Measurements from ENCODE around the gene CFAP77. TPM values are rescaled to one million over a fixed set of nuclear protein-coding genes. Genes with fewer than 3 reads are reported as not detected.

CFAP77 gene
- total RNA-seq, 2 donors from 2014 or later, result 2.4 TPM; not detected in 1

DNA sequence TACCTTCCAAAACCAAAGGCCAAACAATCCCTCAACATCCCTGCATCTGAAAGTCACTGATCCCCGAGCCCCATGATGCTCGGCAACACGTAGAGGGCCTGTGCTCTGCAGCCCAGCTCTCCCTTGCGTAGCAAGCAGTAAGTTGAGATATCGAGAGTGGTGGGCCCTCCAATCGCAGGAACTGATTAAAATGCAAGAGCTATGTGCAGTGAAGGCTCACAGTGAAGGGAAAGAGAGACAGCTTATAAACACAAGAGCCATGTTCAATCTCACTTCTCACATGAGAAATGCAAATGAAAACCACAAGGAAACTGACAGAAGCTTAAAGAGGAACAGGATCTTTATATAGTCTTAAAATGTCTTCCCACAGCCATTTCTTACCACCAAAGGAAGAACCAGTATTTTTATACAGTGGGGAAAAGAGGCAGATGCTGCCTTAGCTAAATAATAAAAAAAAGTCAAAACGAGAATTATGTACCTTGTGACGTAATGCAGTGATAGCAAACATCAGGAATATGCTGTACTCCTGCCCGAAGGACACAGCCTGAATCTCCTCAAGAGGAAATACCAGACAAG is 28.0 kb upstream of the CFAP77 start:
- H3K4me1 ChIP-seq (replicated peaks), result peaks cover 3% of the 10 kb centered on the region
- intact Hi-C loops (cut with DNase I), result no loop called here
- H3K27ac ChIP-seq, result peak overlapping the region; percentile 42 to 69
- no peaks in the 10 kb centered on the region for H3K27me3 ChIP-seq (replicated peaks; ENCODE audit: insufficient read depth)
- H3K9me3 ChIP-seq, result no peaks in the 10 kb centered on the region
- WGBS, result 78% methylated on average over 9 of the region's 9 CpGs
- no peaks in the 10 kb centered on the region for H3K36me3 ChIP-seq
- peak; percentile 26 for DNase-seq (ENCODE audit: low spot score)
- peak; percentile 37 for TF ChIP-seq POLR2AphosphoS5 (IDR thresholded peaks at IDR 0.05)
- TF ChIP-seq, protein P1, sequence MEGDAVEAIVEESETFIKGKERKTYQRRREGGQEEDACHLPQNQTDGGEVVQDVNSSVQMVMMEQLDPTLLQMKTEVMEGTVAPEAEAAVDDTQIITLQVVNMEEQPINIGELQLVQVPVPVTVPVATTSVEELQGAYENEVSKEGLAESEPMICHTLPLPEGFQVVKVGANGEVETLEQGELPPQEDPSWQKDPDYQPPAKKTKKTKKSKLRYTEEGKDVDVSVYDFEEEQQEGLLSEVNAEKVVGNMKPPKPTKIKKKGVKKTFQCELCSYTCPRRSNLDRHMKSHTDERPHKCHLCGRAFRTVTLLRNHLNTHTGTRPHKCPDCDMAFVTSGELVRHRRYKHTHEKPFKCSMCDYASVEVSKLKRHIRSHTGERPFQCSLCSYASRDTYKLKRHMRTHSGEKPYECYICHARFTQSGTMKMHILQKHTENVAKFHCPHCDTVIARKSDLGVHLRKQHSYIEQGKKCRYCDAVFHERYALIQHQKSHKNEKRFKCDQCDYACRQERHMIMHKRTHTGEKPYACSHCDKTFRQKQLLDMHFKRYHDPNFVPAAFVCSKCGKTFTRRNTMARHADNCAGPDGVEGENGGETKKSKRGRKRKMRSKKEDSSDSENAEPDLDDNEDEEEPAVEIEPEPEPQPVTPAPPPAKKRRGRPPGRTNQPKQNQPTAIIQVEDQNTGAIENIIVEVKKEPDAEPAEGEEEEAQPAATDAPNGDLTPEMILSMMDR (IDR thresholded peaks at IDR 0.05), result no peak
- H3K4me3 ChIP-seq, result no peak overlapping the region

- intact Hi-C loops (cut with DNase I), result no loop called here
- Histone ChIP-seq H3K27me3 (replicated peaks; ENCODE audit: insufficient read depth) (no peaks in the 10 kb centered on the region), H3K27ac (peak overlapping the region in 1 of 2 donors; percentile 69), H3K36me3 (no peaks in the 10 kb centered on the region), H3K9me3 (no peaks in the 10 kb centered on the region), H3K4me1 (replicated peaks) (peaks cover 3% of the 10 kb centered on the region), H3K4me3 (no peak overlapping the region)
- 86% methylated on average over 10 of the region's 10 CpGs for WGBS
- no peak for DNase-seq (ENCODE audit: low spot score)
- no peak for TF ChIP-seq POLR2AphosphoS5 (IDR thresholded peaks at IDR 0.05)
- TF ChIP-seq POLR2A (IDR thresholded peaks at IDR 0.05), result no peak
- TF ChIP-seq, protein P1 (IDR thresholded peaks at IDR 0.05), result no peak
Measured at GRCh38 chr9:132383462-132383883, 26.5 kb upstream of the CFAP77 start.

GRCh38 chr9:132384376-132384775 is 25.6 kb upstream of the CFAP77 start:
- H3K4me1 ChIP-seq (replicated peaks), result peaks cover 3% of the 10 kb centered on the region
- TF ChIP-seq POLR2A (IDR thresholded peaks at IDR 0.05) (no peak), POLR2AphosphoS5 (IDR thresholded peaks at IDR 0.05) (no peak)
- TF ChIP-seq, protein P1 (IDR thresholded peaks at IDR 0.05), result no peak
- no peak for DNase-seq (ENCODE audit: low spot score)
- H3K27me3 ChIP-seq (replicated peaks; ENCODE audit: insufficient read depth), result no peaks in the 10 kb centered on the region
- no peaks in the 10 kb centered on the region for H3K9me3 ChIP-seq
- 91% methylated on average over 8 of the region's 8 CpGs for WGBS
- H3K4me3 ChIP-seq, result no peak overlapping the region
- intact Hi-C loops (cut with DNase I), result no loop called here
- H3K27ac ChIP-seq, result peak overlapping the region in 1 of 2 donors; percentile 46
- no peaks in the 10 kb centered on the region for H3K36me3 ChIP-seq

DNA sequence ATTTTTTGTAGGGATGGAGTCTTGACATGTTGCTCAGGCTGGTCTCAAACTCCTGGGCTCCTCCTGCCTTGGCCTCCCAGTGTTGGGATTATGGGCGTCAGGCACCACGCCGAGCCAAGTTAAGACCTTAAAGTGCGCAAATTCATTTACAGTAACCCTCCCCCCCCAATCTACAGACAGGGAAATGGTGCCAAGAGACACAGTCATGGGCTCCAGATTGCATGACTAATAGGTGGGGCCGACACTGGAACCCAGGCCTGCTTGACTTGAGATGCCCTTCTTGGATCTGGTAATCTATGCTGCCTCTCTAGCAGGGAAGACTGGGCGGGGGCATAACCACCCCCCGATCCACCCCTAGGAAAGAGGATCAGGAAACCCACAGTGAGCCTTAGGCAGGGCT is 22.9 kb upstream of the CFAP77 start:
- Histone ChIP-seq H3K27me3 (replicated peaks; ENCODE audit: insufficient read depth) (no peaks in the 10 kb centered on the region), H3K4me3 (no peak overlapping the region), H3K27ac (no peak overlapping the region), H3K9me3 (no peaks in the 10 kb centered on the region), H3K4me1 (replicated peaks) (no peaks in the 10 kb centered on the region), H3K36me3 (no peaks in the 10 kb centered on the region)
- intact Hi-C loops (cut with DNase I), result no loop called here
- WGBS, result 93% methylated on average over 7 of the region's 7 CpGs
- no peak for DNase-seq (ENCODE audit: low spot score)
- TF ChIP-seq POLR2AphosphoS5 (IDR thresholded peaks at IDR 0.05) (no peak), POLR2A (IDR thresholded peaks at IDR 0.05) (no peak)
- TF ChIP-seq, protein P1 (IDR thresholded peaks at IDR 0.05), result no peak

DNA sequence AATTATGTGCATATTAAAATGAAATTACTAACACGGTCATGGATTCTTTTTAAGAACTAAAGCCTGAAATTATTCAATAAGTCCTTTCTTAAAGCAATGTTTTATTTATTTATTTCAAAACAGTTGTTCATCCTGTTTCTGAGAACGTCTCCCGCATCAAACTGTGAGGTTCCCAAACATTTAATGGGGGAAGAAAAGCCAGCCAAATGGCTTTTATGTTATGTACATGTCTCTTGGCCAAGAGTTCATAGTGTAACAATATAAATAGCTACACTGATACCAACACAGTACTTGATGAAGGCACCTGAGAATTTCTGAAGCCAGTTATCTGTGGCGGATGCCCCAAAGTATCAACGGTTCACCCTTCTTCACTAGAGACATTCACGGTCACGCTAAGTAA is 19.0 kb upstream of the CFAP77 start:
- peak overlapping the region; percentile 21 to 61 for H3K27ac ChIP-seq
- intact Hi-C loops (cut with DNase I), result no loop called here
- no peaks in the 10 kb centered on the region for H3K9me3 ChIP-seq
- no peaks in the 10 kb centered on the region for H3K4me1 ChIP-seq (replicated peaks)
- WGBS, result 56% methylated on average over 7 of the region's 7 CpGs
- TF ChIP-seq POLR2A (IDR thresholded peaks at IDR 0.05) (no peak), POLR2AphosphoS5 (IDR thresholded peaks at IDR 0.05) (peak; percentile 85)
- TF ChIP-seq, protein P1 (IDR thresholded peaks at IDR 0.05), result no peak
- H3K4me3 ChIP-seq, result no peak overlapping the region
- DNase-seq (ENCODE audit: low spot score), result peak; percentile 32
- peaks cover 0 to 1% of the 10 kb centered on the region in 2 donors for H3K36me3 ChIP-seq
- no peaks in the 10 kb centered on the region for H3K27me3 ChIP-seq (replicated peaks; ENCODE audit: insufficient read depth)

All from prostate gland (tissue), 2 donors.